ENCODE data around the gene ZC3H12A. TPM values are rescaled to one million over a fixed set of nuclear protein-coding genes. Genes with fewer than 3 reads are reported as not detected.

ZC3H12A gene
- total and polyA plus RNA-seq, 10 of the 15 experiments (the other 5 are each of a cell fraction or from before 2014, with no cell fraction given): 0.35 to 30.2 (median 13.8) TPM

- FAIRE-seq (no peak), DNase-seq (ENCODE audit: low read depth, low spot score) (no peak), ATAC-seq (no peak)
- in situ Hi-C loops (cut with MboI) (no loop called here), intact Hi-C loops (cut with micrococcal nuclease; ENCODE audit: unreplicated experiment) (no loop called here)
- Histone ChIP-seq H3K27ac (ENCODE audit: control insufficient read depth, insufficient read depth) (no peak overlapping the region), H3K9me3 (replicated peaks; ENCODE audit: control insufficient read depth, insufficient read depth, low read length) (no peaks in the 10 kb centered on the region), H3K4me3 (no peak overlapping the region), H3K9ac (ENCODE audit: control insufficient read depth, insufficient read depth, low read length) (no peak overlapping the region), H4K20me1 (ENCODE audit: control insufficient read depth, insufficient read depth) (no peaks in the 10 kb centered on the region), H3K36me3 (ENCODE audit: control insufficient read depth in 2 of 2, insufficient read depth in 2 of 2, low read length in 1 of 2) (no peaks in the 10 kb centered on the region), H3K4me2 (ENCODE audit: control insufficient read depth, insufficient read depth) (no peak overlapping the region), H2AFZ (ENCODE audit: control insufficient read depth, low read depth, low read length) (no peak overlapping the region), H3K27me3 (replicated peaks in 1 of 2; ENCODE audit: control insufficient read depth in 2 of 2, insufficient read depth in 2 of 2, low read length in 1 of 2) (no peaks in the 10 kb centered on the region), H3K4me1 (ENCODE audit: control insufficient read depth, insufficient read depth, low read length) (peaks cover 6% of the 10 kb centered on the region), H3K79me2 (ENCODE audit: control insufficient read depth, insufficient read depth, low read length) (no peaks in the 10 kb centered on the region)
- POLR2A ChIA-PET: no interaction called here
- RAD21 ChIA-PET (ENCODE audit: unreplicated experiment): no interaction called here
- no TSS peak for BruUV-seq (replicated peaks)
- TF ChIP-seq BMI1 (IDR thresholded peaks at IDR 0.05; ENCODE audit: borderline replicate concordance) (no peak), YY1 (IDR thresholded peaks at IDR 0.05; ENCODE audit: low read depth, low read length) (no peak), EED (IDR thresholded peaks at IDR 0.05; ENCODE audit: low read depth) (no peak), MTA3 (IDR thresholded peaks at IDR 0.05; ENCODE audit: borderline replicate concordance, low read length) (no peak), KAT2A (conservative IDR thresholded peaks at IDR 0.05; ENCODE audit: control insufficient read depth, low read depth, low read length) (no peak), POLR2AphosphoS2 (IDR thresholded peaks at IDR 0.05; ENCODE audit: low read depth, low read length) (no peak), HSF1 (IDR thresholded peaks at IDR 0.05; ENCODE audit: low read depth, low read length) (no peak), STAT1 (conservative IDR thresholded peaks at IDR 0.05) (no peak), BHLHE40 (IDR thresholded peaks at IDR 0.05; ENCODE audit: borderline replicate concordance in 1 of 2, low read depth in 2 of 2, low read length in 1 of 2) (no peak), ATF7 (IDR thresholded peaks at IDR 0.05; ENCODE audit: low read depth) (no peak)
- TF ChIP-seq, protein P1, sequence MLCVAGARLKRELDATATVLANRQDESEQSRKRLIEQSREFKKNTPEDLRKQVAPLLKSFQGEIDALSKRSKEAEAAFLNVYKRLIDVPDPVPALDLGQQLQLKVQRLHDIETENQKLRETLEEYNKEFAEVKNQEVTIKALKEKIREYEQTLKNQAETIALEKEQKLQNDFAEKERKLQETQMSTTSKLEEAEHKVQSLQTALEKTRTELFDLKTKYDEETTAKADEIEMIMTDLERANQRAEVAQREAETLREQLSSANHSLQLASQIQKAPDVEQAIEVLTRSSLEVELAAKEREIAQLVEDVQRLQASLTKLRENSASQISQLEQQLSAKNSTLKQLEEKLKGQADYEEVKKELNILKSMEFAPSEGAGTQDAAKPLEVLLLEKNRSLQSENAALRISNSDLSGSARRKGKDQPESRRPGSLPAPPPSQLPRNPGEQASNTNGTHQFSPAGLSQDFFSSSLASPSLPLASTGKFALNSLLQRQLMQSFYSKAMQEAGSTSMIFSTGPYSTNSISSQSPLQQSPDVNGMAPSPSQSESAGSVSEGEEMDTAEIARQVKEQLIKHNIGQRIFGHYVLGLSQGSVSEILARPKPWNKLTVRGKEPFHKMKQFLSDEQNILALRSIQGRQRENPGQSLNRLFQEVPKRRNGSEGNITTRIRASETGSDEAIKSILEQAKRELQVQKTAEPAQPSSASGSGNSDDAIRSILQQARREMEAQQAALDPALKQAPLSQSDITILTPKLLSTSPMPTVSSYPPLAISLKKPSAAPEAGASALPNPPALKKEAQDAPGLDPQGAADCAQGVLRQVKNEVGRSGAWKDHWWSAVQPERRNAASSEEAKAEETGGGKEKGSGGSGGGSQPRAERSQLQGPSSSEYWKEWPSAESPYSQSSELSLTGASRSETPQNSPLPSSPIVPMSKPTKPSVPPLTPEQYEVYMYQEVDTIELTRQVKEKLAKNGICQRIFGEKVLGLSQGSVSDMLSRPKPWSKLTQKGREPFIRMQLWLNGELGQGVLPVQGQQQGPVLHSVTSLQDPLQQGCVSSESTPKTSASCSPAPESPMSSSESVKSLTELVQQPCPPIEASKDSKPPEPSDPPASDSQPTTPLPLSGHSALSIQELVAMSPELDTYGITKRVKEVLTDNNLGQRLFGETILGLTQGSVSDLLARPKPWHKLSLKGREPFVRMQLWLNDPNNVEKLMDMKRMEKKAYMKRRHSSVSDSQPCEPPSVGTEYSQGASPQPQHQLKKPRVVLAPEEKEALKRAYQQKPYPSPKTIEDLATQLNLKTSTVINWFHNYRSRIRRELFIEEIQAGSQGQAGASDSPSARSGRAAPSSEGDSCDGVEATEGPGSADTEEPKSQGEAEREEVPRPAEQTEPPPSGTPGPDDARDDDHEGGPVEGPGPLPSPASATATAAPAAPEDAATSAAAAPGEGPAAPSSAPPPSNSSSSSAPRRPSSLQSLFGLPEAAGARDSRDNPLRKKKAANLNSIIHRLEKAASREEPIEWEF (IDR thresholded peaks at IDR 0.05; ENCODE audit: insufficient replicate concordance, low read depth, low read length): no peak
- 85% methylated on average over 5 of the region's 5 CpGs for WGBS (ENCODE audit: insufficient coverage, insufficient replicate concordance, low lambda C conversion rate, missing lambda C conversion rate)
- SMC1A ChIA-PET (ENCODE audit: uncharacterized antibody, unreplicated experiment): interaction anchor here (4.0 kb wide), 1 partner anchor 19 kb away, joined by 30 read pairs; no protein-coding TSS in a partner anchor
- CTCF ChIA-PET: interaction anchor here (9.5 kb wide), 1 partner anchor 19 kb away, joined by 99 read pairs; no protein-coding TSS in a partner anchor
Measured at GRCh38 chr1:37468037-37468436, 6.3 kb upstream of the ZC3H12A start.

Measured in GM12878 (cell line).